Stimulated activated CD8-positive, alpha-beta memory T cell treated with anti-CD3 and anti-CD28 coated beads, Interleukin-7, amount 100 ng/mL, for 4 hours (primary cell): ENCODE data around the gene COTL1.

Experiments
- DNase-seq, 2 donors: peaks; one replicate each; pipeline ENCODE4 v3.0.0-alpha.2; 2020; ENCODE audit warnings: low read depth in 2 of 2

Gene COTL1

DNA sequence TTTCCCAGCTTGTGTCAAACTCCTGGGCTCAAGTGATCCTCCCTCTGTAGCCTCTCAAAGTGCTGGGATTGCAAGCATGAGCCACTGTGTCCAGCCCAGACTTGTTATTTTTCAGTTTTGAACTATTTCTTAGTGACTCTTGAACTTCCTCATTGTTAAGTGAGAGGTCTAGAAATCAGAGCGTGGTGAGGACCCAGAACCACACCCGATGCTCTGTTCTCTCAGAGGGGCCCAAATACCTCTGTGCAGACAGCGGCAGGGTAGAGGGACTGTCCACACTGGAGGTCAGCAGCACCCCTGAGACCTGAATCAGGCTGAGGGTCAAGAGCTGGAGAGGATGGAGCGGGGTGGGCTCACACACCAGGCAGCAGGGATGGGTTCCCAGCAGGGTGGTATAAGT, 65.7 kb downstream of the COTL1 start:
- DNase-seq, result no peak

DNA sequence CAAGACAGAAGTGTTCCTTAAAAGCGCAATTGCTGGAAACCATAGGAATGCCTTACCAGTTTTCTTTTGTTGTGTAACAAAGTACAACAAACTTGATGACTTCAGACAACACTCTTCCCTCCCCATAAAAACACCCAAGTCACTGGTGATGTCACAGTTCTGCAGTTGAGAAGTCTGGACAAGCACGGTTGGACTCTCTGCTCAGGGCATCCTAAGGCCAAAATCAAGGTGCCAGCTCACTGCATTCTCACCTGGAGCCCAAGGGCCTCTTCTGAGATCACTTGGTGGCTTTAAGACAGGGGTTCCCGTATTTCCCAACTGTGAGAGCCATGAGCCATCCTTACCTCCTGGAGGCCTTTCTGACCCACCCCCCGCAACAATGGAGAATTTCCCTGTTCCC, 67.8 kb downstream of the COTL1 start:
- no peak for DNase-seq

DNA sequence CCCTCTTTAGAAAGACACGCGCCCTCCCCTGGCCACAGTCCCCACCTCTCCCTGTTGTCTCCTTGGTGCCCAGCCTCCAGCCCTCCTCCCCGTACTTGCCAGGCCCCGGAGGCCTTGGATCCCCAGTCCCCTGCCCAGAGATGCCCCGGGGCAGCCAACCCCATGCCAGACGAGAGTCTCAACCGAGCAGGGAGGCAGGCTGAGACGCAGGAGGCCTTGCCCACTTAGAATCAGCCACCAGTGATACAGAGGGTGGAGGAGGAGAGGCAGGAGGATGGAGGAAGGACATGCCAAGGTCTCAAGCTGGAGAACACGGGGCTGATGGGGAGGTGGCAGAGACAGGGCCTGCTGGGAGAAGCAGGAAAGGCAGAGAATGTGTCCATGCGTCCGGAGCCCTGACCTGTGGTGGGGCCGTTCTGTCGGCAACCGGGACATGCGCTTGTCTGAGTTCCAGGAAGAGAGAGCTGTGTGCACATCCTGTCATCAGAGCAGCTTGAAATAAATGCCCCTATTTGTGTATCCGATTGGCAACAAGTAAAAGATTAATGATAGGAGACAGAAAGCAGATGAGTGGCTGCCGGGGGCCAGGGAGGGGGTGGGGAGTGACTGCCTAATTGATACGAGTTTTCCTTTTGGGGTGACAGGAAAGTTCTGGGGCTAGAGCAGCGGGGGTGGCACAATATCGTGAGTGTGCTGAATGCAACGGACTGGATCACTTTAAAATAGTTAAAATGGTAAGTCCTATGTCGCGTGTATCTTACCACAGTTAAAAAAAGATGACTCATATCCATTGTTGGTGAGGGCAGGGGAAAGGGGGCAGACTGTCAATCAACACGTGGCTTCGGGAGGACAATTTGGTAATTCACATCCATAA, 68.7 kb downstream of the COTL1 start:
- peak; percentile 43 to 60 for DNase-seq

DNA sequence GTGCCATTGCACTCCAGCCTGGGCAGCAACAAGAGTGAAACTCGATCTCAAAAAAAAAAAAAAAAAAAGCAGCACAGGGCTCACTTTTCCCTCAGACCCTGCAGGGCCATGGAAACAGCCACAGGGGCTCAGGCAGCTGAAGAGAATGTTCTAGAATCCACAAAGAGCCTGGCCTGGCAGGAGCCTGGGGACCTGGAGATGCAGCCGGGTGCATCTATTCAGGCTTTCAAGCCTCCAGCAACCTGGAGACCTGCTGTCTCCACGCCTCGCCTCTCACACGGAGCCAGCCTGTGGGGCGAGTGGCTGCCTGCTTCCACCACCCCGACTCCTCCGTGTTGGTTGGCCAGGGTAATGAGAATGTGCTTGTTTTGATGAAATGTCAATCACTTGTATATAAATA, 69.4 kb downstream of the COTL1 start:
- DNase-seq, result no peak

DNA sequence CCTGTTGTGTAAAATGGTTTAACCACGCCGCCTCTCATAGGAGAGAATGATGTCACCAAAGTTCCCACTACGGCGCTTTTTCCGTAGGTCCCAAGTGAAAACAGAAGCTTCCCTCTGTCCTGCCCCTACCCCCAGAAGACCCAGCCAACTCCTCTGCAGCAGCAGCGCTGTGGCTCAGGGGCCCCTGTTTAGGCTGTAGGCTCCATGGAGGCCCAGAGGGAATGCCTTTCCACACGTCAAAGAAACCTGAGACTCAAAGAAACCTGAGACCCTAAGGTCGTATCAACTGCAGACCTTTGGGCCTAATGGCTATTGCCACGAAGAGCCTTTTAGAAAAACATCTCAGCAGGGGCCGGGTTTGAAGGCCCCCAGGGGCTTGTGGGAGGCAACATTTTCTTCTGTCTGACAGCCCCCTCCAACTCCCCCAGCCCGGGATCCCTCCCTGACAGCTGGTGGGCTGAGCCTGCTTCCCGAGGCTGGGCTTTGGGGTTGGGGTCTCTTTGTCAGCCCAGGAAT, 70.3 kb downstream of the COTL1 start:
- DNase-seq, result no peak

DNA sequence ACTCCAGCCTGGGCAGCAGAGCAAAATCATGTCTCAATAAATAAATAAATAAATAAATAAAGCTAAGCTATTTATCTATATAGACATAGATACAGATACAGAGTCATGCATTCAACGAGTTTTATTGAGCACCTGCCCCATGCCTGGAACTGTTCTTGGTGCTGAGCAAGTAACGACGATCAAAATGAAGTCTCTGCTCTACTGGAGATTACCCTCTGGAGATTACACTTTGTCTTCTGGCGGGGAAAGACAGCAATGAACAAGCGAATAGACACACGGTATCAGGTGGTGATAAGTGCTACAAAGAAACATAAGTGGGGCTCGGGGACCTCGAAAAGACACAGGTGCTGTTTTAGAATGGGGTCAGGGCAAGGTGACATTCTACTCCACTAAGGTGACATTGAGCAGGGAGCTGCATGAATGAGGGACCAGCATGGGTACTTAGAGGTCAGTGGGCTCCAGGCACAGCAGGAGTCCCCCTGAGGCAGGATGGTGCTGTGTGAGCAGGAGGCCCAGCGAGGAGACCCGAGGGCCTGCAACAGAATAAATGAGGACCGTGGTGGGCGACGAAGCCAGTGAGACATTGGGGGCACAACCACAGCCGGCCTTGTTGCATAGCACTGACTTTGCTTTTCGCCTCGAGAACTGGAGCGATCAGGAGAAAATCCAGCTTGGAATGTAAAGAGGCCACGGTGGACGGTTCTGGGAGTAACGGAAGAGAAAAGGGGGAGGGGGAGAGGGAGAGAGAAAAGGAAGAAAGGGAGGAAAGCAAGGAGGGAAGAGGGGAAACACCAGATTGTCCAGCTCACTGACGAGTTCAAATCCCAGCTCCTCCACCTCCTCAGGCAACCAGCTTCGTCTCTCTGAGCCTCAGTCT, 71.0 kb downstream of the COTL1 start:
- DNase-seq, result no peak

DNA sequence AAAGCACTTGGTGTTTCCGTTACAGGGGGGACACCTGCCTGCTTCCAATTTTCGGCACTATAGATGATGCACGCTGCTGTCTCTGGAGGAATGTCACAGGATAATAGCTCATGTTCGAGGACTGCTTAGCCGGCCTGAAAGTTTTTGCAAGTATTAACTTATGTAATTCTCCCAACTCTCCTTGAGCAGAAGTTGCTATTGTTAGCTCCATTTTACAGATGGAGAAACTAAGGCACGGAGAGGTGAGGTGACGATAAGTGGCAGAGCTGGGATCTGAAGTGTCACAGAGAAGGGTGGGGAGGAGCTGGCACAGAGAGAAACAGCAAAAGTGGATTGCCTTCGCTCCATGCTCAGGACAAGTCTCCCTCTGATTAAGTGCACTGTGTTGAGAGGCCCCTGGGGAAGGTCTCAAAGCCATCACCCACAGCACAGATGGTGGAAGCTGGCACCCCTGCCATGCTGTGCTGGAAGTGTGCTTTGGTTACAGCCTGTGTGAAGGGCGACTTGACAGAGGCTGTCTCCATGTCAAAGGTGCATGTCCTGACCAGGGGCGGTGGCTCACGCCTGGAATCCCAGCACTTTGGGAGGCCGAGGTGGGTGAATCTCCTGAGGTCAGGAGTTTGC, 72.7 kb downstream of the COTL1 start:
- no peak for DNase-seq

DNA sequence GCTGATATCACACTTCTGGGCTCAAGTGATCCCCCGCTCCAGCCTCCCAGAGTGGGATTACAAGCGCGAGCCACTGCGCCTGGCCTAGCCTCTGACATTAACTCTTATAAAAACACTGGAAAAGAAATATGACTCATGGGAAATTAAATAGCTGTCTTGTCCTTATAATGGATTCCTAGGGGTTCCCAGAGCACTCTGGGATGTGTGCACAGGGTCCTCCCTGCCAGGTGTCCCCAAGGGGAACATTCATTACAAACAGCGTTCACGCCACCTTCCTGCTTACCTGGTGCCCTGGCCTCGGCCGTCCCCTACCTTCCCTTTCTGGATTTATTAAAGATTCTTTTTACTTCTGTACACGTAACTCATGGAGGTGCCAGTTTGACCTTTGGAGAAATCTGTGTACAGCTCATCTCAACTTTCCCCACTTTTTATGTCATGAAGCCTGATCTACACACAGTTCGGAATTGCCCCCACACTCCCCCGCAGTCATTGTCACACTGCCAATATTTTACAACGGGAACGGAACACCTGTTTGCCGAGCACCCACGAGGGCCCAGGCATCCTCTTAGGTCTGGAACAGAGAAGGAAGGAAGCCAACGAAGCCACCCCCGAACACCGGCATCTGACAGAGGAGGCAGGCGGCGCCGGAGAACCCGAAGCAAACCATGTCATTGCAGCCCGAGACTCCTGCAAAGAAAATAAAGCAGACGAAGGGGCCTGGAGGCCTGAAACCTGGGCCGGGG, 73.7 kb downstream of the COTL1 start:
- peak; percentile 24 to 36 for DNase-seq

DNA sequence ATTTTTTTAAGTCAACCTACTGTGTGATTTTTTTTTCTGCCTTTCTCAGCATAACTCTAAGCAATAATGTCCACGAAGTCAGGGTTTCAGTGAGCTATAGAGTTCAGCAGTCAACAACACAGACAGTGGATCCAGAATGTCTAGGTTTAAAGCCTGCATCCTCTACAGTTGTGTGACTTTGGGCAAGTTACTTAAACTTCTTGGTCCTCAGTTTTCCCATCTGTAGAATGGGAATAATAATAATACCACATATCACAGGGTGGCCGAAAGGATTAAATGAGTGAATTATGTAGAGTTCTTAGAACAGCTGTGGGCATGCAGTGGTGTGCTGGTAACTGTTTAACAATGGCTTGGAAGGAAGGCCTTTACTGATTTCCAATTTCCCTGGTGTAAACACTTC, 74.6 kb downstream of the COTL1 start:
- DNase-seq, result no peak

DNA sequence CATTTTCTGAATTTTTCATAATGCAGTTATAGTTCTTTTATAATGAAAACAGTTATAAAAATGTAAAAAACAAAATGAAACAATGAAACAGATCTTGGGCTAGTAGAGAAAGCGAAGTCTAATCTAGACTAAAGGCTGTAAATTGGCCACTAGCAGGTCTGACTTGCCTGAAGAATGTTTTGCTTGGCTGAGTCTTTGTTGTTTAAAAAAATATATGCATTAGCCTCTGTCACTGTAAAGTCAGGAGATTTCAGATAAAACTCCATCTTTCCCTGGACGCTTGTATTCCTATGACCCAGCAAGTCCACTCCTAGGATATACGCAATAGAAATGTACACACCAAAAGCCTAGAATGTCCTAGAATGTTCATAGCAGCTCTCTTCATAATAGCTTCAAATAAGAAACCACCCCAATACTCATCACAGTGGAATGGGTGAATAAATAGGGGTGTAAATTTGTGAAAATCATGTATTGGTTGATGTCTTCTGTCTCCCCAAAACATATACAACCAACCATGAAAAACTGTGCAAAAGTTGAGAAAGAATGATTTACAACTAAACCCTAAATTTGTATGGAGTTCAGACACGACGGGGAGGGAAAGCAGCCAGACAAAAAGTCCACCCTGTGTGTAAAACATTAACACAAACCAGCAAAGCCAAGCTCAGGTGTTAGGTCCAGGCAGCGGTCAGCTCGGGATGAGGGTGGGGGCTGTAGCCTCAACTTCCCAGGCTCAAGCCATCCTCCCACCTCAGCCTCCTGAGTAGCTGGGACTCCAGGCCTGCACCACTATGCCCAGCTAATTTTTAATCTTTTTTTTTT, 75.7 kb downstream of the COTL1 start:
- no peak for DNase-seq

DNA sequence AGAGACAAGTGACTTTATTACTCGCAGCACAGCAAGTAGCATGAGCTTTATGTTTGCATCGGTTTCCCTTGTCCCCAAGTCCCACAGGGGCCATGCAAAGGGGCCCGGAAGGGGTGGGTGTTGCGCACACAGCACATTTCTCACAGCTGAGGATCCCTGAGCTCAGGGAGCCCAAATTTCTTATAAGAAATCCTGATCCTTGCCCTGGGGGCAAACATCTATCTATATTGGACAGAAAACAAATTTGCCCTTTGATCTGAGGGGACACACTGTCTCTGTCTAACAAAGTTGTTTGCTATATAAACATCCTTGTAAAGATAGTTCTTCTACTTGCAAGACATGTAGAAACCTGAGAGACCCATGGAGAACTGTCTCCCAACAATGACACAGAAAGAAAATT, 77.7 kb downstream of the COTL1 start:
- no peak for DNase-seq

DNA sequence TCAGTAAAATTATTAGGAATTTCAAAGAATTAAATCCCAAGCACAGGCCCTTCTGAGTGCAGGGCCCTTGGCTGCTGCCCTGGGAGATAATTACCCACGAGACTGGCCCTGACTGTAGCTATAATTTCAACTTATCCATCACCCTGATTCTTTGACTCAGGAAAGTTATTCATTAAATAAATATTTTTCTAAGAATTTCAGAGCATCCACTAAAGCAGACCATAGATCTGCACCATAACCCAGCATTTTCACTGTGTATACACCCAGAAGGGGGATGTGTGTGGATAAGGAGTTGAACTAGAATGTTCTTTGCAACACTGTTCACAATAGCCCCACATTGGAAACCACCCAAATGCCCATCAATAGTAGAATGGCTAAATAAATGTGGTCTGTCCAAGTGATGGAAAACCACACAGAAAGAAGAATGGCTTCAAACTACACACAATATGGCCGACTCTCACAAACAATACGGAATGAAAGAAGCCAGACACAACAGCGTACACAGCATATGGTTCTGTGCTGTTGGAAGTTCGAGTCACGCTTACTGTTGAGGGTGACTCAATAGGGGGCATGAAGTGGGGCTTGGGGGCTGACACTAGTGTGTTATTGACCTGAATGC, 79.5 kb downstream of the COTL1 start:
- no peak for DNase-seq

DNA sequence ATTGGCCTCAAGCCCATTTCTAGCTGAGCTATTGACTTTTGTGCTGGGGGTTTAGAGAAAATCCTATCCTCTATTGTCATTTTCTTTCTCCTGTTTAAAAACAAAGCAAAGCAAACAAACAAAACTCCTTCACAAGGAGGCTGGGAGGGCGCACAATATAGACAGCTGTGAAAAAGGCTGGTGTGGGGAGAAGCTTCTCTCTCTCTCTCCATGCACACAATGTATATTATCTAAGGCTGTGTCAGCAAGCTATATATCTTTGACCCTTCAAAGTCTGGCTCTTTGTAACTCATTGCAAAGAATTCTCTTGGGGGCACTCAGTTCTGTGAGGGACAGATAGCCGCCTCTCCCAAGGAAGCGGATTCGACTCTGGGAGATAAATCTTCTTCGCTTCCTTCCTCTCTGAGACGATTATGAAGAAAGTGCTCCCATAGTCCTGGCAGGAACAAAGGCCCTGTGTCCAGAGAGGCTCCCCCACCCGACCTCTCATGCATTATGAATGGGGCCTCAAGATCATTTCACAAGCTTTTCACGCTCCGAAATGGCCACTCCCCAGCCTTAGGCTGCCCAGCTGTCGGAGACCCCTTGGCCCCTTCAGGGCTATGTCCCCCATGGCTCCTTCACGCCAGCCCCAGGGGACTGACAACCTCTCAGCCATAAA, 80.3 kb downstream of the COTL1 start:
- DNase-seq, result no peak

DNA sequence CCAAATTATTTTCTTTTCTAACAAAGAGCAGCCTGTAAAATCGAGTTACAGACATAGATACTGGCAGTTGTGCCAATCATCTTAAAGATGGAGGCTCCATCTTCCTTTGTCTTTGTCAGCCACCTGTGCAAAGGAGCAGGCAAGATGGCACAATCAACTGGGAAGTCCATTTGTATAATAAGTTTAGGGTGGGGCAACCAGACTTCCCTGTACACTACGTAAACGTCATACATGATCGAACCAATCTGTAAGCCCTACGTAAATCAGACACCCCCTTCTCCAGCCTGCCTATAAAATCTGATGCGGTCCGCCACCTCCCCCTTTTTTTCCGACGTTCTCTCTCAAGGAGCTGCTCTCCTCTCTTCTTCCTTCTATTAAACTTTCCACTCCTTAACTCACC, 82.0 kb downstream of the COTL1 start:
- no peak for DNase-seq

DNA sequence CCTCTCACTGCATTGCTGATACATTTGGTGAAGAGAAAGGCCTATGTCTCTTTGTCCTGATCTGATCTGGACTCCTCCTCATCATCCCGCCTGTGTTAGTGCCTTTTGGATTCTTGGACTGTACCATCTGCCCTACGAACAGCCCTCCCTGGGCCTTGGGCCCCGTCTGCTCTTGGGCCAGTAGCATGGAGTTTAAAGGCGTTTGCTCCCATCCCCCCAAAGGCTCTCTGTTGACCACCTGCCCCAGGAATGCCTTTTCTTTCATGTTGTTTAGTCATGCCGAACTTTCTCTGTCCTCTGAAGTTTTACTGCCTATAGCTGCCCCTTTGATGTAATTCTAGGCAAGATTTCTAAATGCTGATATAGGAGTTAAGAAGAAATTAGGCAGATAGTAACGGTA, 82.5 kb downstream of the COTL1 start:
- no peak for DNase-seq

DNA sequence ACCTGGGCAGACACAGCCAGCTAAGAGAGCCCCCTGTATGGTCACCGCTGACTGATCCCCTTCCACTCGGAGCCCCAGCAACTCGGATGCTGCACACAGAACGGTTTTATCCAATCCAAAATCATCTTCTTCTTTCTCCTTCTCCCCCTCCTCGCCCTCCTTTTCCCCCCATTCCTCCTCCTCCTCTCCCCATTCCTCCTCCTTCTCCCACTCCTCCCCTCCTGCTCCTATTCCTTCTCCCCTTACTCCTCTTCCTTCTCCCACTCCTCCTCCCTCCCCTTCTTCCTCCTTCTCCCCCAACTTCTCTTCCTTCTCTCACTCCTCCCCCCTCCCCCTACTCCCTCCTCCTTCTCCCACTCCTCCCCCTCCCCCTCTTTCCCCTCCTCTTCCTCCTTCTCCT, 83.1 kb downstream of the COTL1 start:
- no peak for DNase-seq

DNA sequence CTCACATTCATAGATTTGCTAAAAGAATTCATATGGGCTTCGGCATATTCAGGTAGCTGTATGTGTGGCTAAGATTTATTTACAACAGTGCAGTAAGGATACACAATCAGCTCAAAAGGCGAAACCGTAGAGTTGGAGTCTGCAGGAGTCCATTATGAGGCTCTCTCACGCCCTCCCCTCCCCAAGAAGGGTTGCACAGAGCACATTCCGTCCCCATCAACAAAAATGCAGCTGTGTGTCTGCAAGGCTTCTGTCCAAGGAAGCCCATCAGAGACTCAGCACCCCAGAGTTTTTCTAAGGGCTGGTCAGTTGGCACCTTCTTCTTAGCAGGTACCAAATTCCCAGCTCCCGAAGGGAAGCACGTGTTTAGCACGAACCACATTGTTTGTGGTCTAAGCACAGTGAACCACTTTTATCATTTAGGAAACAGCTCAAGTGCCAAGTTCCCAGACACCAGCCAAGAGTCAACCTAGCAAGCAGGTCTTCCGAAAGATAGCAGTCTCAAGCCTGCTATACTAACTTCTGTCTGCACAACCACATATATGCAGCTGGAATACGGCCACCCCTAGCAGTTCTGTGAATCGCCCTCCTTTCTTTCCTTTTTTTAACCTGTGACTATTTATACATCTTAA, 84.9 kb downstream of the COTL1 start:
- no peak for DNase-seq

DNA sequence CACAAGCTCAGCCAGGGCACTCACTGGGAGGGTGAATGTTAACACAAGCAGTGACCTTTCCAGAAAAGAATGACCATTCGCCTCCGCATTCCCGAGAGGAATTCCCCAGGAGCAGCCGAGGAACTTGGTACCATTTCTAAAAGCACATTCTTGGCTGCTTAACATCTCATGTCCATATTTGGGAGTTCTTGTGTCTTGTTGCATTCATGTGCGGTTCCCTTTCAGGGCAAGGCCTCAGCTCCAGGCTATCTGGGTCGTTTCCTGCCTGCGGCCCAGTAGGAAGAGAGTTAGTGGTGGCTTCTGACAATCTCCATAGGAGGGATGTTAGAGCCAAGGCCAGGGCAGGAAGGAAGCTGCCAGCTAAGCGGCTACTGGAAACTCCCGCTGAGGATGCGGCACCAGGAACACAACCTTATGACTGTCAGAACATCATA, 85.6 kb downstream of the COTL1 start:
- no peak for DNase-seq

DNA sequence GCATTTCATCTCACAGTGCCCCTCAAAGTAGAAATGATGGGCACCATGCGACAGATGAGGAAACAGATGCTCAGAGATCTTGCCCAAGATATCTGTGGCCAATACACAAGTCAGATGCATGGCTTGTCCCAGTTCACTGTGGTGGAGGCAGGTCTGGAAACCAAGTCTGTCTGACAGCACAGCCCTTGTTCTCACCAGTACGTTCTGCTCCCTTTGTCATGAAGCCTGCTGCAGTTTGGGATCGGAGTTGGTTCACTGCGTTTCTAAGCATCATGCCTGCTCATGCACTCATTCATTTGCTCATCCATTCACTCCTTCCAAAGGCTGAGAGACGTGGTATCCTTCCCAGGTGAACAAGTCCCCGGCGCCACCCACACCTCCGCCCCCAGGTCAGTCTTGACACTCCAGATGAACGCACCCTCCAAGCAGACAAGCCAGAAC, 86.2 kb downstream of the COTL1 start:
- DNase-seq, result no peak
